GM18909 (cell line): Measurements from ENCODE around the gene ATP8B3.

Source experiments
- ATAC-seq: cut with Tn5 transposase; IDR thresholded peaks from one replicate; pipeline ENCODE4 v1.9.1; 2021; ENCODE audit warnings: mild to moderate bottlenecking; ENCODE audit not compliant: unreplicated experiment, poor library complexity

Gene ATP8B3

DNA sequence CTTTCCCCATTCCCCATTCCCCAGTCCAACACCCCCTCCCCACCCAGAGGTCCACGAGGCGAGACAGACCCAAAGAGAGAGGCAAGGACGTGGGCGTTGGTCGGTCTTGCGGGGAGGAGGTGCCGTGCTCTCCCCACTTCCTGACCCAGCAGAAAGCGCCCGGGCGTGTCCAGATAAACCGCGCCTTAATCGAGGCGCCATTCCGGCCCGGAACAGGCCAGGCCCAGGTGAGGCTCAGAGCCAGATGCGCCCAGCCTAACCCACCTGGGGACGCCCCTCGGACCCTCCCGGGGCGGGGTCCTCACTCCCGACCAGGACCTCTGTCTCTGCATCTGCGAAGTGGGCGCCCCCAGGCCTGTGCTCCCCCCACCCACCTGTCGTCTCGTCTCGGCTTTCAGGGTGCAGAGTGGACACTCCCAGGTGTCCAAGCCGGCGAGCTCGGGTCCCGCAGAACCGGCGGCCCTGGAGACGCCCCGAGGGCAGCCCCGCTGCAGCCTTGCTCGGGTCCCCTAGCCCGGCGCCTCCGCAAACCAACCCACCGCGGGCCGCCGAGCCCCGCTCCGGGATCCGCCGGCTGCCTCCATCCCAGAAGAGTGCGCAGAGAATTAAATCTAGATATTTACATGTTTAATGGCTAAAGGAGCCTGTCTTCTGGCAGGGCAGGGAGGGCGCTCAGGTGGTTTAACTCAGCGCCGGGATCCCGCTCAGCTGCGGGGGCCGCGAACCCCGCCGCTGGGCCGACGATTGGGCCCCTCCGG lies 63.8 kb downstream of the ATP8B3 start:
- ATAC-seq: no peak

DNA sequence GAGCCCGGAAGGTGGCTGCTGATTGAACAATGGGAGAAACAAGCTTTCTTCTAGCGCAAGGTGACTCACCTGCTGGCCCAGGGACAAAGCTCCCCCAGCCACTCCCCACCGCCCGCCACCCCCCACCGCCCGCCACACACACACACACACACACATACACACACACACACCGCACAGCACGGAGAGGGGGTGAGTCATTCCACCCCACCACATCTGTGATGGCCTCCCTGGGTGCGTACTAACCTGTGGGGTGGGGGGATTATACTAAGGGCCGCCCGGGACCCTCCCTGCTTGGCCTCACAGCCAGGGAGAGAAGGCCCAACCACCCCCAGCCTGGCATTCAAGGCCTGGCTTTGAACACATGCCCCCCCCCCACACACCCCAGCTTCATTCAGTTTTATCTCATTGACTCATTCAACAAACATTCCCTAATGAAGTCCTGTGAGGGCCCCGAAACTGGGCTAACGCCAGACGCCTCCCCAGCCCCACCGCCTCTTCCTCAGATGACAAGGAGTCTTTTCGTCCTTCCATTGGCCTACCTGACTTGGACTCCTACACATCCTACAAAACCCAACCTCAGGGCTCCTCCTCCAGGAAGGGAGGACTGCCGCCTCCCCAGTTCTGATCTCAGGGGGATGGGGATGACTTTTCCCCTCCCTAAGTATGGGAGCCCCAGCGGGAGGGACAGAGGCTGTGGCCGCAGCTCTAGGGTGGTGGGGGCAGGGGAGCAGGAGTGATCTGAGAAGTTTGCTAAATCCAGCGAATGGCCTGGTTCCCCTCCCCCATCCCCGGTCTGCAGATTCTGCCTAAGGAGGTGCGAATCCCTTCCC lies 64.6 kb downstream of the ATP8B3 start:
- no peak for ATAC-seq

DNA sequence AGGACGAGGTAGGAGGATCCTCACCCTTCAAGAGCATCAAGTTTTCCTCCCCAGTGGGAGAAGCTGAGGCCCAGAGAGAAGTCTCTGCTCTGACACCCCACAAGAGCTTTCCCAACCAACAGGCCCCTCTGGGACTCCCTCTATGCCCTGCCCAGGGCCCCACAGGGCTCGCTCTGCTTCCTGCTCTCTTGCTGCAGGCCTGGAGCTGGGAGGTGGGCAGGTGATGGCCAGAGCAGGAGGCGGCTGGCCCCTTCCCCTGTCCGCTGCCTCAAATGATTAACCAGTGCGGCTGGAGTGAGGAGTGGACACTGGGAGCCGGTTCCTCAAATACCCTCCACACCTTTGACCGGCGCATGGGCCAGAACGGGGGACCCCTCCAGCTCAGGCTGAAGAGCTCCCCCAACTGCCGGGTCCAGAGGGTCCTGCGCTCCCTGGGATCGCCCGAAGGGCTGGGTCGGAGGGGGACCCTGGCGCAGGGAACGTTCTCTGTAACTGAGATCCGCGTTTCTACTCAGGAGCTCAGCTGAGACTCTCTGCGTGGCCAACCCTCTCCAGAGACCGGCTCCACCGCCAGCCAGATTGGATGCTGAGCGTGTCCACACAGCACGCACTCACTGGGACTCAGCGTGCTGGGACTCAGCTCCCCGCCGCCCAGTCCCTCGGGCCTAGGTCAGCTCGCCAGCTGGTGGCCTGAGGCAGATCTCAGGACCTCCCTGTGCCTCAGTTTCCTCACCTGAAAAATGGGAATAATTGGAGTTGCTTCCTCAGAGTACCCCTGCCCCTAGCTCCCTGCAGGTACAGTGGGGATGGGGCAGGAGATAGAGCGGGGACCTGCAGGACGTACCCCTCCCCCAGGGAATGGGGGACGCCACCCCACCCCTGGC lies 65.4 kb downstream of the ATP8B3 start:
- ATAC-seq: no peak

DNA sequence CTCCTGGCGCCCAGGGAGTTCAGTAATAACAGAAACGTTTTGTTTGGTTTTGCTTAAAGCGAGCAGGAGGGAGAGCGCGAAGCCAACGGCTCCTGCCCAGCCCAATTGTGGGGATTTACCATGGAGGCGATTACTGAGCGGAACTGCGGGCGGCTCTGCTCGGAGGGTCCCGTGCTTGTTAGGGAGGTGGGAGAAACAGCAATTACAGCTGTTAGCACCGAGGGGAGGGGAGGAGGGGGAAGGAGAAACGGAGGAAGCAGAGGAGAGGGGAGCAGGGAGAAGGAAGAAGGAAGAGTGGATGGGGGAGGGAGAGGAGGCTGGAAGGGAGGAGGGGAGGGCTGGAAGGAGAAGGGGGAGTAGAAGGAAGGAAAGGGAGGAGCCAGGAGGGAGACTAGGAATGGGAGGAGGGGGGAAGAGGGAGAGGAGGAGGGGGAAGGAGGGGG lies 66.5 kb downstream of the ATP8B3 start:
- ATAC-seq: no peak

DNA sequence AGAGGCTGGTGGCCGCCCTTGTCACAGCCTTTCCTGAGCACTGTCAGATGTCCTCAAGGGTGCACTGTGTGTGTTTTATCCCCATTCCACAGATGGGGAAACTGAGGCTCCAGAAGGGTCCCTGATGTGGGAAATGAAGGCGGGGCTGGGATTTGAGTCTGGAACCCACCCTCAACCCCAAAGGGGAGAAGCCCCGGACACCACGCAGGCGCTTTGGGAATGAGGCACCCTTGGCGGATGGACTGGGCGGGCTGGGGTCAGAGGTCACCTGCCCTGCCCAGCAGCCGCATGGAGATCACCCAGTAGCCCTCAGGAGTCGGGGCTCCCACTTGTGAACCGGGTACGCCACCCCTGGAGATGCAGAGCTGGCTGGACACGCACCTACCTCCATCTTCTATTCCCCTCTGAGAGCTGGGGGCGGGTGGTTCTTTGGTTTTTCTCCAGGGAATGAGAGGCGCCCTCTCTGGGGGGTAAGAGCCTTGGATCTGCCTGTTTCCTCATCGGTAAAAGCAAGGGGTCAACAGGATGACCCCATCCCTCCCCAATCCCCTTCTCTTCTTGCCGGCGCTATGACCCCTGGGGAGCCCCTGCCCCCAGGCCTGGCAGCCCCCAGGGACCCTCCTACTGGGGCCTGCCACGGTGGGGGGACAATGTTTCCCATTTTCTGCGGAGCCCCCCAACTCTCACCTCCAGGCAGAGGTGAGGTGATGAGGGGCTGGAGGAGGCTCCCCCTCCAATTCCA lies 67.1 kb downstream of the ATP8B3 start:
- ATAC-seq: no peak

DNA sequence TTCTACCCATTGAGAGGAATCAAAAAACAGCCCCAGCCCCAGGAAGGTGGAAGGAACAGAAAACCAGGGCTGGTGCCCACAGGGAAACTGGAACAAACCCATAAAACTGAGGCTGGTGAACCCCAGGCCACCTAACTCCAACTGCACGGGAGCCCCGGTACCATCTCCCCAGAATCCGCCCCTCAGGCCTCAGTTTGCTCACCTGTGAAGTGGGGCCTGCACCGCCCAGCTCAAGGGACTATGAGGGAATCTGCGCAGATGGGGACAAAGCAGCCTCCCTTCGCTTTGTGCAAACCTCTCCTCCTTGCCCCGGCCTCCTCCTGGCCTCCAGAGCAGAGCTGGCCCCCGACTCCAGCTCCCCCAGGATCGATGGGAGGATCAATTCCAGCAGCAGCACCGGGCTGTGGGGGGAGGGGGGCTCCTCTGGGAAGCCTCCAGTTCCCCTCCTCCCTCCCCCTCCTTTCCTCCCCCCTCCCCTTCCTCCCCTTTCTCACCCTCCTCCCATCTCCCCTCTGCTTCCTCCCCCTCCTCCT lies 67.9 kb downstream of the ATP8B3 start:
- no peak for ATAC-seq

DNA sequence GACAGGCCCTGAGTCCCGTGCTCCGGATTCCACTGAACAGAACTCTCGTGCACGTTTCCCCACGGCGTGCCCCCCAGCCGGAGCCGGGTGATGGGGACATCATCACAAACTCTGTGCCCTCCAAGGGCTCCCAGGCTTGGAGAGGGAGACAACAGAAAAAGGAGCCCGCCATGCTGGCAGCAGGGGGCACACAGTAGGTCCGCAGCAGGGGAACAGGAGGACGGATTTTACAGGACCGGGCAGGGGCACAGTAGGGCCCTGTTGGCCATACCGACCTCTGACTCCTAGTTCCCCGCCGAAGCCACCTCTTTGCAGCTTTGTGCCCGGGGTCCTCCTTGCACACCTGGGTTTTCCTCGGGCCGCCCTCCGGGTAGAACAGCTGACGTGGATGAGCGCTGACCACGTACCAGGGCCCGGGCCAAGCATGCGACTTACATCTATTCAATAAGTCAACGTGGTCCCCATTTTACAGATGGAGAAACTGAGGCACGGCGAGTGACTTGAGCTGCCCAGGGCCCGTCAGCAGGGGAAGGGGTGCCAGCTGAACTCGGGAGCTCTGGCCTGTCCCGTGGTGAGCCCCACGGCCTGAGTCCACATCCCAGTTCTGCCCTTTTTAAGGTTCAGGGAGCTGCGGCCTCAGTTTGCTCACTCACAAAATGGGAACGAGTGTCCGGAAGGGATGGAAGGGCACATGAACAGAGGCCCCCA lies 68.9 kb downstream of the ATP8B3 start:
- no peak for ATAC-seq

DNA sequence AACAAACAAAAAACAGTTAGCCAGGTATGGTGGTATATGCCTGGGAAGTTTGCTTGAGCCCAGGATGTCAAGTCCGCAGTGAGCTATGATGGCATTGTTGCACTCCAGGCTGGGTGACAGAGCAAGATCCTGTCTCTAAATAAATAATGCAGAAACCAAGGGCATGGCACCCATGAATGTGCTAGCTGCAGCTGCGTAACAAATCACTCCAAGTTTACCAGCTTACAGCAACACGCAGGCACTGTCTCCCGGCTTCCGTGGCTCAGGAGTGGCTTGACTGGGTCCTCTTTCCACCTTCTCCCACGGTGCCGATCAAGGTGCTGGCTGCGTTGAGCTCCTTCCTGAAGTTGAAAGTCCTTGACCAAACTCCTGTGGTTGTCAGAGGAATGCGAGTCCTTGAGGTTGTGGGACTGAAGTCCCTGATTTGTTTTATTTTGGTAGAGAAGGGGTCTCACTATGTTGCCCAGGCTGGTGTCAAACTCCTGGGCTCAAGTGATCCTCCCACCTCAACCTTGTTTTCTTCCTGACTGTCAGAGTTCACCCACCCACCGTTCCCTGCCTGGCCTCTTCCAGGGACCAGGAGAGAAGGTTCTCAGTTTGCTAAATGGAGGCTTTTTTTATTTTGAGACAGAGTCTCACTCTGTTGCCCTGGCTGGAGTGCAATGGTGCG lies 72.0 kb downstream of the ATP8B3 start:
- no peak for ATAC-seq

DNA sequence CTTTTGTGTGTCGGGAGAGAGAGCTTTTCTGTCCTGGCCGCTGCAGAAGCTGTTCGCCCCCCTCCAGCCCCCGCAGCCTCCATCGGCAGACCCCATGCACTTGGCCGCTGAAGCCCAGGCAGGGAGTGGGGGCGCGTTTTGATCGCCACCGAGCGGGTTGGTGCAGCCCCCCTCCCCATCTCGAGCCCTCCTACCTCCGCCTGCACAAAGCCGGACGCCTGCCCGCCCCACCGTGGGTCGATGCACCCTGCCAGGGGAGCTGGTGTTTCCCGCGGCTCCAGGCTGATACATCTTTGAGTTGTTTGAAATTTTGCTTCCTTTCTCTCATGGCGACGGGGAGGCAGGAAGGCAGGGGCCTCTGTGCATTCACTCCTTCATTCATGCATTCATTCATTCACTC lies 75.1 kb downstream of the ATP8B3 start:
- no peak for ATAC-seq

DNA sequence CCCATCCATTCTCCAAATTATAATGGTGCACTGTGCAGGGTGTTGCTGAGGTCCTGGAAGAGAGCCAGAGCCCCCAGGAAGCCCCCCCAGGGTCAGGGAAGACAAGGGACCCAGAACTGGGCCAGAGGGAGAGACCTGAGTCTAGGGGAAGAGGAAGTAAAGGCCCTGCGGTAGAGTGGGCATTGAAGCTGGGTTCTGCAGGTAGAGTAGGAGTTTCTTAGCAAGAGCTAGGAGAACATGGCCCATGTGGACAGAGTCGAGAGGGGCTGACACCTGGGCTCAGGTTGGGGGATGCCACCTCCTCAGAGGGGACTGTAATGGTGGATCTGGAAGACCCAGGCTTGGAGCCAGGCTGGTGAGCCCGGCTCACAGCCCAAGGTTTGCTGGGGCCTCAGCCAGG lies 75.8 kb downstream of the ATP8B3 start:
- ATAC-seq: no peak

DNA sequence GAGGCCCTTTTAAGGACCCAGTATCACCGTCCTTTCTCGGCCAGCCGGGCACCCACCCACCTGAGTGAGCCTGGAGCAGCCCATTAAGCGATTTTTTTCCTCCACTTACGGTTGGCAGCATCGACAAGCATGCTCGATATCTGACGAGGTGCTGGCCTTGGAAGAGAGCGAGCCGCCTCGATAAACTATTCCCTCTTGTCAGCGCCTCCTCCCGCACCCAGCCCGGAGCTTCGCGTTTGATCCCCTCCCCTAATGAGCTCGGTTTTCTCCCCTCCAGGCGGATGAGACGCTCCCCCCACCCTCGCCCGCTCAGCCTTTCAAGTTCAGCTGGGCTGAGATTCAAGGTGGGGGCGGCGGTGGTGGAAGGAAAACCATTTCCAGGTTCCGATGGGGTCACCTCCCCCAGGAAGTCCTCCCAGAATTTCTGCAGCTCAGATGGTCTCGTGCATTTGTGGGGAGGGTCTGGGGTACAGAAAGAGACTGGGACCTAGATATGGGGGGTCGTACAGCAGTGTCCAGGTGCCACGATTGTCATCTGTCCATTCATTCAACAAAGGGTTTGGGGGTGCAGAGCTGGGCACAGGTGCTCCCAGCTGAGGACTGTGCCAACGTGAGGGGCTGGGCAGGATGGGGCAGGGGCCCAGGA lies 77.6 kb downstream of the ATP8B3 start:
- ATAC-seq: no peak
